Activated T-cell treated with anti-CD3 and anti-CD28 coated beads for 1 hour (primary cell): Measurements from ENCODE around the gene MLLT10.

Experiments
- DNase-seq: peaks from one replicate; pipeline ENCODE4 v3.0.0-alpha.2; 2020; ENCODE audit warnings: low read depth

Gene MLLT10

DNA sequence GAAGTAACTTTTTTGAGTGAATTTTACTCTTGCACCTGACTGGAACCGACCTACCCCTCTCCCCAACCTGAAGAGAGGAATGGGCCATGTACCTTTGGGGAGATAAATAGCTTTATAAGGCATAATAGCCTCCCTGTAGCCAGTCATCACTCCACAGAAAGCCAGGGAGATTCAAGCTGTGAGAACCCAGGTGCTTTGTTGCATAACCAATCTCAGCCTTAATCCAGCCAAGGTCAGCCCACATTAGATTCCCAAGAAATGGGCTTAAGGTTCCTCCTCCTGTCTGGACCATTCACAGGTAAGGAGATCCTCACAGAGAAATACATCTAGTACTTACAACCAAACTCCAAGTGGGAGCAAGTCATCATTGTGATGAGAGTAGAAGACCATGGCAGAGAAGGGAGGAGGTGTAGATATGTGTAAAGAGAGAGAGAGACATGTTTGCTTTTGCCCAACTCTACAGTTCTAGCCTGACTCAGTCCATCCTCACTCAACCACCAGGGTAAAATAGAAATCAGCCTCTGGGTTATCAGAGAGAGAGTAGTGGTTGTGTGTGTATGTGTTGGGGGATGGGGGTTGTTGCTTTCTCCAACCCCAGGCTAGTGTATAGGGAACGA lies 32.2 kb upstream of the MLLT10 start:
- no peak for DNase-seq

DNA sequence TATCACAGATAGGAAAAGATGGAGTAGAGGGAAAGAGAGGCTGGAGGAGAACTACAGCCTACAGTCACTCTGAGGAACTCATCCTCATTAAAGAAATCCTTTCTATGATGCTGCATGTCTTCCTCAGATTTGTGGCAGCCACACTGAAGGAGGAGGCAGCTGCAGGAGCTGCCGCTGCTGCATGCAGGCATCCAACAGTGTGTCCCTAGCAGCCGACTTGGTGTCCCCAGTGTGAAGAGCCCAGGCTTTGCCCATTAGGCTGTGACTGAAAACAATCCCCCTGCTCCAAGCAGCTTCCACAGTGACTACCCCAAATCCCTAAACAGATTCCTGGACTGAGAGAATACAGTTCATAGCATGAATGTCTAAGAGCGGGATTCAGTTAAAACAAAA lies 31.7 kb upstream of the MLLT10 start:
- no peak for DNase-seq

DNA sequence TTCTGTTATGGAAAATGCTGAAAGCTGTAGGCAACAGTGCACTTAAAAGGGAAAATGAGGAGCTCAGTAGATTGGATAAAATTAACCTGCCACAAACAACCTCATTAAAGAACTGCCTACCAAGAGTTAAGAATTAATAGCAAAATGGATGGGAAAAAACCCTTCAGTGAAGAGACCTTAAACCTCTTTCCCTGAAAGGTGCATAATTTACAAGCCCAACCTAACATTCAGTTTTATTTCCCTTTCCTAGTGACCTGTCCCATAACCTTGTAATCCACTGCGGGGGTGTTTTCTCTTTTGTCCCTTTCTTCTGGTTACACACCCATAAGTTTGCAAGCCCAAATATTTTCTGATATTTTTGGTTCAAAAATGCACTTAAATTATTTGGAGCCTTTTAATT lies 30.5 kb upstream of the MLLT10 start:
- DNase-seq, result no peak

DNA sequence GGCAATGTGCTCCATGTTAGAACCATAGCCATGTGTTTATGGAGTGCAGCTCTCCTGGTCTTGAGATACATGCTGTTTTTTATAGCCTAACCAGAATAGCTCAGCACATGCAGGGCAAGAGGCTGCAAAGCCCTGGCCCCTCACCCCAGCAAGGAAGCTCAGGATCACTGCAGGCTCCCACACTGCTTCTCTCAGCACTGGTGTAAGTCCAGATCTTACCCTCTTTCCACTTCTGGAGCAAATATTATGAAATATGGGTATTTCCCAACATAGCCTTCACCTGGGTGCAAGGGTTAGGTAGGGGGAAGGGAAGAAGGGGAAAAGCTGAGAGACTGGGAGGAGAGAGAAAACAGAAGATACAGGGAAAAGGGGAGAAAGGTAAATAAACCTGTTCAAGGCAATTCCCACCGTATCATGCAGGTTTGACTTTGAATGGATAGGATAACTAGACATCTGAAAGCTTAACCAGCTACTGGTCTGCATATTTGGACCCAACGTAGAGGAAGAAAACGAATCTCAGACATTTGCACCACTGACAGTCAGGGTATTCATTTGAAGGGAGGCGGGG lies 28.2 kb upstream of the MLLT10 start:
- no peak for DNase-seq

DNA sequence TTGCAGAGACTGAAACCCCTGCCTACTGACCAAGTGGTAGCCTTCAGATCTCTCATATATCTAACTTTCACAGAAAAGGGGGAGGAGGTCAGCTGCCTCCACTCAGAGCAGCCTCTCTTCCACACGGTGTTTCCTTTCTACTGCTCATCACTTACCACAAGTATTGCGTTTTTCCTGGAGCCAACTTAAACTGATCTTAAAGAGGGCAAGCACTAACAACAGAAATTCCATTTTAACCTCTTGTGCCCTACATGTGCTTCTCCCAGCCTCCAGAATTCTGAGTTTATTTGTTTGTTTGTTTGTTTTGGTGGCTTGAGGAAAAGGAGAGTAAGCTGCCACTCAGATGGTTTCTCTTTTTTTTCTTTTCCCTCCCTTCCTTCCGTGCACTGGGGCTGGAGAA lies 27.7 kb upstream of the MLLT10 start:
- no peak for DNase-seq

DNA sequence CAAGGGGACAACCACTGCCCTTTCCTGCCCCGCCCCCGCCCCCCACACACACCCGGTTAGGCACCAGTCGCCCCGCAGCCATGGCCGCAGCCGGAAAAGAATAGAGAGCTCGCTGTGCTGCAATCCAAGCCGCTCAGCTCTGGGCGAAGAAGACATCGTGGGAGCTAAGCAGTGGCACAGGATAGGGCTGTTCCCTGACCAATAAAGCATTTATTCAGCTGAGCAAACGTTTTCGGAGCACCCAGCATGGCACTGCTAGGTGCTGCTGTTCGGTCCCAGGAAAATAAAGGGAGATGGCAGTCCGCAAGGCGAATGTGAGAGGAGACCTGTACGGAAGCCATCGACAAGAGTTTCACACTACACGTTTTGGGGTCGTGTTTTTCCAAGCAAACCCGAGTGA lies 26.9 kb upstream of the MLLT10 start:
- DNase-seq, result no peak

DNA sequence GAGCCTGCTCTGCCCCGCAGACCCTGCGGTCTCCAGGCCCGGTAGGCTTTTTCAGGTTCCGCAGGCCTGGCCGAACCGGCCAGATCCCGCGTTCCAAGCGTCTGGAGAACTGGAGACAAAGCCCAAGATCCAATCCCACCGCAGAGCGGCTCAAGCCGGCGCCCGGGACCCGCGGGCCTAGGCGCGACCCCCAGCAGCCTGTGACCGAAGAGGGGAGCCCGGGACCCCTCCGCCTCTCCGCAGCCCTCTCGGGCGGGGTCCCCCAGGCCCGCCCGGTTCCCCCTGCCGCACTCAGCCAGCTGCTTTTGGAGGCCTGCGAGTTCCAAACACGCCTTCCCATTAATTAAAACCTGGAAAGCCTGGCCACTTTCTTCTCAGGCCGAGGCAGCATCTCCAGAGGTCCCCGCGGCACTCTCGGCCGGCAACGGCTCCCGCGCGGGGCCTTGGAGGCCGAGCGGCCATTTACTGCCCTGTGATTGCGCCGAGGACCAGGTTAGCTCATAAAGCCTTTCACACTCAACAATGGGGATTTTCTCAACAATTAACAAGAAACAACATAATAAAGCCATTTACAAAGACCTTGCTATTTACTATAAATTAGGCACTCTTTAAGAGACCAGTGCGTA lies 25.2 kb upstream of the MLLT10 start:
- DNase-seq, result no peak

DNA sequence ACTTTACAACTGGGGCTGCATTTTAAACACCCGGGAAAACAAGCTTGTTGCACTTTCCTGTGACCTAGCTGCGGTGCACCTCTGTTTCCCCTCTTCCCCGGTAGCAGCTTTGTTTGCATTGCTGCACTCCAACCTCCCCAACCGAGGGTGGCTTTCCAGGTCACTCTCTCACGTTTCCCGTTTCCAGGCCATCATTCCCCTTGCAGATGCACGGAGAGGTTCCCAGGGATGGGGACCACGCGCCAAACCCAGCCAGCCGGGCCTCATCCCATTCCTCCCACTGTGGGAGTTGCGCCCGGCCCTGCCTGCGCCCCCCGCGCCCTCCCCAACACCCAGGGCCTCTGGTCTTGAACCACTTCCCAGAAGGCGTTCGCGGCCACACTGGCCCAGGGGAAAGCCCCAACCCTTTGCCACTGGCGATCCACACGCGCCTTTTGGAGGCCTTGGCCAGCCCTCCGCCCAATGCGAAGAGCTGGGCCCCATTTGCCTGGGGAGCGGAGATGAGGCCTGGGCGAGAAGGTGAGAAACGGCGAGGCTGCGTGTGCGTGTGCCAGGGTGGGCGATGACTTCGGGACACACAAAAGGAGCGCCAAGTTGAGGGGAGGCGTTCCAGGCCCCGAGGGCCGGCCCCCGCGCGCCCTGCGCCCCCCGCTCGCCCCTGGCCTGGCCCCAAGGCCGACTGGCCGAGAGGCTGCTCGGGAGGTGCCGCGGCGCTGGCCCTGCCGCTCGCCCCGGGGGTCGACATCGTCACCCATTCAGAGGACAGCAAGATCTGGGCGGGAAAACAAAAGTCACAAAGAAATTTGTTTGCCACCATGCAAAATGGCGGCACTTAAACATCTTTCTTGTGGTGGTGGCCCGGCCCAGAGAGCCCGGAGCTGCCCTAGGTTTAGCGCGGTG lies 24.4 kb upstream of the MLLT10 start:
- no peak for DNase-seq

DNA sequence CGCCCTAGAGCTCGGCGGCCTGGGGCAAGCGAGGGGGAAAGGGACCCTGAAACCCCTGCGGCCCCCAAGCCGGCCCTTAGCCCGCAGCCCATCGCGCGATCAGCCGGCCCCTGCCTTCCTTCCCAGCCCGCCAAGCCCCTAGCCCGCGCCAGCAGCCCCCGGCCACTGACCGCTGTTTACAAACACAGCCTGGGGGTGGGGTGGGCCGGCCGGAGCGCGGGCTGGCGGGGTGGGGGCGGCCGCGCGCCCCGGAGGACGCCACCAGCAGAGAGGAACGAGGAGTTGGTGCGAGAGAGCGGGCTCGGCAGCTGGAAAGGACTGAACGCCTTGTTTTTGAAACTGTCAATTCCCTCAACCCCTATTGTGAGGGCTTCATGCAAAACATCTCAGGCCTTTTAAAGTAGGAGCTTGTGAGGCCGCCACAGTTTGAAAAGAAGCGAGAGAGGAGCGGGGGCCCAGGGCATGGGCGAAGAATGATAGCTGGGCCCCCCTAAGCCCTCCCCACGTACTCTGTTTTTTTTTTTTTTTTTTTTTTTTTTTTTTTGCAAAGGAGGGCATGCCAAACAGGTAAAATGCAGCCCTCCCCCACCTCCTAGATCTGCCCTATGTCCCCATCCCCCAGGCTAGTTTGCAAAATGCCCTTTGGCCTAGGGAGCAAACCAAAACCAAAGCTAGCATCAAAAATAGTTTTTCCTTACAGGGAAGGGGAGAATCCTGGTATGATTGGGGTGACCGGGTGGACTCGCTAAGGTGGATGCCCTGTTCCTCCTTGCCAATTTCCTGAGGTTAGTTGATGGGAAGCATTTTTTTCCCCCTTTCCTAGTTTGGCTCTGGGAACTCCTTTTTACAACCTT lies 23.6 kb upstream of the MLLT10 start:
- DNase-seq, result no peak

DNA sequence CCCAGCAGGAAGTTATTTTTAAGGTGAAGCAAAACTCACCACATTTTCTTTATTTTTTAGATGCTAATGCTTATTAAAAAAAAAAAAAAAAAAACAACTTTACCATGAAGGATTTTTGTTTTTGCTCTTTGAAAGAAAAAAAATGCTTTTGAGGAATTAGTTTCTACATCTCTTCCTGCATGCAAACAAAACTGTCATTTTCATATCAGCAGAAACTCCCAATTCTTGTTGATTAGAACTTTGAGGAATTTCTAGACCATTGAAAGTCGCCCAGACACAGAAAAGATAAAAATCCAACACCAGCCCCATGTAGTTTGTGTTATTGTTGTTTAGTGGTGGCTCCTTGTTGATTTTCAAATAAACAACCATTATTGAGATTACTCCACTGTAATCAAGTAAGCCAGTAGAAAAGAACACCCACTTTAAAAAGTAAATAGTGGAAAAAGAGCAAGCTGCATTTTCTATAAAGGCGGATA lies 22.9 kb upstream of the MLLT10 start:
- DNase-seq, result no peak

DNA sequence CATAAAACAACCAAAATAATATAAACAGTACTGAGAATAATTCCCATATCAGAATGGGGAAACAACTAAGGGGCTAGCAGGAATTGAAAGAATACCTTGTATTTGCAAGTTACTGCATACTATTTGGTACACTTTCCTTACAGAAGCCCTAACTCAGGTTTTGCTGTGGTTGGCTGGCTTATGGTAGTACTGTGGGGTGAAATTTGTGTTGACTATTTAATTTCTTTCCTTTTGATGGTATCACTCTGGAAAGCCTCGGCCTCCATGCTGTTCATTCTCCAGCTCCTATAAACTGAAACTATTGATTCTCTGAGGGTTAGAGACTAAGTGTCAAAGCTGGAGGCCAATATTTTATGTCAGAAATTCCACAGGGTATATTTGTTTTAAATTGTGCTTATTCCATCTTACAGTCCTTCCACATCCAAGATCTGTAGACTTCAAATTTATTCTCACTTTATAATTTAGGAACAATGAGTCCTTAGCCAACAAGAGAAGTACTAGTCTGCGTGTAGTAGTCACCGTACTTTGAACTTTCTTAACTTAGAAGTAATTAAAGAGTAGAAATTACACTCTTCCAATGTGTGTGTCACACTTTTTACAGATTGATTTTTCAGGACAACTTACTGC lies 22.0 kb upstream of the MLLT10 start:
- no peak for DNase-seq

DNA sequence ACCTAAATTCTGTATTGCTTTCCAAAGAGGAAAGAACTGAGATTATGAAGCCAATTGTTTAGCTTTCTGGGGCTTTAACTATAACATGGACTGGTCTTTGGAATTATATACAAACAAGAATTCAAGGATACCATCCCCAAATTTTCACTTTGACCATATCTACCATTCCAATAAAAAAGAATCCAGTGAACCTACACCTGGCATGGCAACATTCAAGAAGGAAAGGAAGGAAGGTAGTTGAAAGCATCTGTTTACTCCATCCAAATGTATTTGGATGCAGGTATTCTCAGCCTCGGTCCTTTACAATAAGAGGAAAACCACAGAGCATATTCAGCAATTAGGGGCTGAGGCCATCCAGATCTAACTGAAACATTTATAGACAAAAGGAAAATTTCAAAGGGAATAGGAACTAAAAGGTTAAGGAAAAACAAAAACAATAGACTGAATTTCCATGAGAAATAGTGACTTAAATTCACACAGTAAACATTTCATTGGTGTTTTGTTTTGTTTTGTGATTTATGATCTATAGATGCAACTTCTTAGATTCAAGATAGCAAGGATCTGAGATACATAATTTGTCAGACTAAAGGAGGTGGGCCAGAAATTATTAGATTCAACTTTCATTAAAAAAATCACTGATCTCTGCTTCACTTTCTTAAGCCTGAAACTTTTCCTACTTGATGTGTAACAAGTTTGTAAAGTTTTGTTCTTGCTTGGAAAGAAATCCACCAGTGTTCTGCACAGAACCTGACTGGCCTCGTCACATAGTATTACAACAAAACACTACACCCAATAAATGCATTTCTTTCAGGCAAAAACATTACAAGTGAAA lies 21.2 kb upstream of the MLLT10 start:
- no peak for DNase-seq

DNA sequence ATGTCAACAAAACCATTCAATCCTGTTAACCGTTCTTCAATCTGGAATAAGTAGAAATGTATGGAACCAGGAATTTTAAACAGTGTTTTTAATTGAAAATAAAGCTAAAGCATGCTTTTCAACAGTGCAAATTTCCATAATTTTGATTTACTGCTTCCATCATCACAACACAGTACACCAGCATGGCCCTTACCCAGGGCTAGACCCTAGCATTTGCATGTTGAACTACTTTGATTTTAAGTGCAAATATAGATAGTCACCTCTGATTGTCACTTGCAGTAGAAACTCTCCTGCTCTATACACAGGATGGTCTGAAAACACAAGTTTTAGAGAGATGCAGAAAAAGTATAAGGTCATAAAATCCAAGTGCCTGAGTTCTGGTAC lies 20.6 kb upstream of the MLLT10 start:
- DNase-seq, result no peak

DNA sequence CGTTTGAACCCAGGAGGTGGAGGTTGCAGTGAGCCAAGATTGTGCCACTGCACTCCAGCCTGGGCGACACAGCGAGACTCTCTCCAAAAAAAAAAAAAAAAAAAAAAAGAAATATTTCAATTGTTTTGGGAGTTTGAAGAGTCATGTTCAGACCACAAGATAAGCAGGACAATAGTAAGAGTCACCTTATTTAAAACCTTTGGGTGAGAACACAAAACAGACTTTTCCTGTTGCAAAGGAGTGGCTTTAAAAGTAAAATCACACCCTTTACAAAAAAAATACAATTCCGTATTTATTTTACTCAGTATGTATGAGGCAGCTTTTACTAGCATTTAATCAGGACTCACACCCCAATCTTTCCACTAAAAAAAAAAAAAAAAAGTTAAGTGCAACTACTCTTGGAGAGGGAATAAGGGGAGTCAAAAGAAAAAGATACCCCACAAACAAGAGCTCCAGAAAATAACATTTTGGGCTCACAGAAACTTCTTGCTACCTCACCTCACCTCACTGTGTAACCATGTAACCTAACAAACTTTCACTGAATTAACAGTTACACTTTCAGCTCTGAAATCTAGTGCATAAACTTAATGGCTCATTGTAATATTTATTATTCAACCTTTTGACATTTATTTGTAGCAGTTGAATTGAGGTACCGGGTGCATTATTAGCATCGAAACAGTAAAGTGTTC lies 19.8 kb upstream of the MLLT10 start:
- no peak for DNase-seq

DNA sequence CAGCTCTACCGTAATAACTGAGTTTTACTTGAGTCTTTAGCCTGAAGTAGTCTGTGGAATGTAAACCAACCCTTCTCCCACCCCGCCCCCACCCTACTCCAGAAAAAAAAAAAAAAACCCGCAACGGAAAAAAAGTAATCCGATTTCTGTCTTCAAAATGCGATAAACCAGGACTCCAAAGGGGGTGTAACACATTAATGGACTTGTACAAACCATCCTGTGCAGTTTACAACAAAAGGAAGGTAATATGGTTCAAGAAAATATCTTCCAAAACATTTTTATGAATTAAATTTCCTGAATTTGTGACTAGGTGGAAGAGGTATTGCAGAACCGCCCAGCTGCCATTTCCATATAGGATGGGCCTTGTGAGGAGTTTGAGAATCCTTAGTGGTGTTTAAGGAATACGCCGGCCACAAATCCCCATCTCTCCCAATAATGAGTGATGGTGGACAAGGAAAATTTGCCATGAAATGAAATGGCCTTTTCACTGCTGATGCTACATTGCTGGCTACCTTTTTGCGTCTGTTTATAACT lies 19.1 kb upstream of the MLLT10 start:
- DNase-seq, result no peak

DNA sequence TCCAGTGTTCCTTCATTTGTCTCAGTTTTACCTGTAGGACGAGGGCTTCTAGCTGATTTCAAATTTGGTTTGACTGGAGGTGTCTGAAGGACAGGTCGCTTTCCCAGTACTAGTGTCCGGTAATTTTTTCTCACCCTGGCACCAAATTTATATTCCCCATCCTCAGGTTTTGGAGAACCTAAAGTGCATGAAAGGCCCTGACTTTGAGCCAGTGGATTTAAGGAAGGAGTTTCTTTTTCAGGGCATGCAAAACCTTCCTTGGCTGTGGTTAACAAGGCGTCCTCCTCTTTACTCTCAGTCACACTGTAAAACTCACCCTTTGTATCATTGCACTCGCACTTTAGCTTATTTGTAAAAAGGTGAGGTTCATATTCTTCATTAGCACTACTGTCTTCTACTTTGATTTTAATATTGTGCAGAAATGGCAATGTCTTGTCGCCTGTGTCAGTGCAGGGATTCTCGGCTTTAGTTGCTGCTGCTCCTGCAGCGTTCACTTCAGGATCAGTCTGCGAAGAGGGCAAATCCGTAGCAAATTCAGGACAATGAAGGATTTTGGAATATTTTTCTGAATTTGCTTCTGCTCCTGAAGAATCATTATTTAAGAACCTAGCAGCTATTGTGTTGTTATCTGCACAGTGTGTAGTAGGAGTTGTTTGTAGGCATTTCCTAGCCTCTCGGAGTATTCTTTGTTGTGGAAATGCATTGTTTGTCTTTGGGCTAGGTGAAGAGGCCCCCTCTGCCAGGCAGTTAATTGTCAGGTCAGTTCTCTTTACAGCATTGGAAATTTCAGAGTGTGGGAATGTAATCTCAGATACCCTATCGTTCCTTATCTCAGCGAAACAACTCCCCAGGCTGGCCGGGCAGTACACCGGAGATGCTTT lies 18.4 kb upstream of the MLLT10 start:
- DNase-seq, result no peak

DNA sequence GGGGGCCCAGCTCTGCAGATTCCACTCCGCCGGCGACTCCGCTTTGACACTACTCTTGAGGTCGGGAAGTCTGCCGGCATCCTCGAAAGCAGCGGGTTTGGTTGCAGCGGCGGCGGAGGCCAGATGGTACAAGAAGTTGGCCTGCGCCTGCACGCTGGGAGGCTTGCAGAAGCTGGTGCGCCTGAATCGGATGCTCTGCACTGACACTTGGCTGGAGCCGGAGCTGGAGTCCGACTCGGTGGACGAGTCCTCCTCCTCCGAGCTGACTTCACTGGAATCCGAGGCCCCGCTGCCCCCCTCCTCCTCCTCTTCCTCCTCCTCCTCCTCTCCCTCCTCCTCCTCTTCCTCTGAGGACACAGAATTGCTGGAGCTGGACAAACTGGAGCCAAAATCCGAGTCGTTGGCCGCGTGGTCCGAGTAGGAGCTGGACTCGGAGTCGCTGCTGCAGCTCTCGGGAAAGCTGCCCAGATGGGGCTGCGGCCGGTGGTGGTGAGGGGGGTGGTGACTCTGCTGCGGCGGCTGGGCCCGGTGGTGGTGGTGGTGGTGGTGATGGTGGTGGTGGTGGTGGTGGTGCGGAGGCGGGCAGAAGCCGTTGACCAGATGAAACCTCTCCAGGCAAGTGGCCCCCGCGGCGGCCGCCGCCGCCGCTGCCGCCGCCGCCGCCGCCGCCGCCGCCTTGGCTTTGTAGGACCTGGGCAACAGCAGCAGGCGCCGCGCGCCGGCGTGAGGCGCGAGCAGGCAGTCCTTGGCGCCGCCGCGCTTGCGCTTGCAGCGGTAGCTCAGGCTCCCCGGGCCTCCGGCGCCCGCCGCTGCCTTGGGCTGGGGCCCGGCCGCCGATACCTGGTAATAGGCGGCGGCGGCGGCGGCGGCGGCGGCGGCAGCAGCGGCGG lies 17.5 kb upstream of the MLLT10 start:
- no peak for DNase-seq
